SK-N-SH (cell line): ENCODE measurements around the gene SPDYA. TPM values are rescaled to one million over a fixed set of nuclear protein-coding genes. Genes with fewer than 3 reads are reported as not detected.

Experiments used
- CTCF ChIA-PET: fragments of 300-600, 350-600 bp; formaldehyde crosslinking; extraction: SDS; loops from one replicate; lab custom pipeline; 2021; lab: Yijun Ruan, JAX
- POLR2A ChIA-PET: fragments of 350-600 bp; sonication (Branson Sonifier 250); formaldehyde crosslinking; extraction: SDS; loops from one replicate; lab custom pipeline; 2020; ENCODE audit warnings: antibody characterized with exemption, inconsistent platforms; lab: Yijun Ruan, JAX
- DNase-seq: peaks from one replicate; pipeline ENCODE4 v3.0.0; 2012
- H2AFZ ChIP-seq: fragments of 200-600 bp; sonication (generic); 2 replicates; pipeline ENCODE4 v1.8.1; 2016; ENCODE audit warnings: antibody characterized with exemption, mild to moderate bottlenecking, low read depth
- H3F3A ChIP-seq: fragments of 200-600 bp; sonication (generic); replicated peaks from 2 replicates; pipeline ENCODE3; 2016; ENCODE audit warnings: antibody characterized with exemption, mild to moderate bottlenecking; ENCODE audit not compliant: insufficient read depth
- H3K27ac ChIP-seq, 2 experiments: fragments of 200-500 bp in 1 of 2; fragments of 200-600 bp in 1 of 2; sonication (Bioruptor generic) in 1 of 2; sonication (generic), shearing (Covaris generic) in 1 of 2; 2 replicates each; pipeline versions ENCODE4 v1.5.1 to v1.6.1; 2014 to 2016; ENCODE audit warnings: low read depth in 2 of 2, inconsistent platforms in 1 of 2, low read length in 1 of 2, mild to moderate bottlenecking in 1 of 2, mixed read lengths in 1 of 2
- H3K27me3 ChIP-seq: fragments of 200-600 bp; sonication (generic), shearing (Covaris generic); 2 replicates; pipeline ENCODE4 v1.6.1; 2016; ENCODE audit warnings: mixed run types; ENCODE audit not compliant: insufficient read depth
- H3K36me3 ChIP-seq, 2 experiments: fragments of 200-500 bp in 1 of 2; fragments of 200-600 bp in 1 of 2; sonication (Bioruptor generic) in 1 of 2; sonication (generic) in 1 of 2; replicated peaks in 1 of 2; 2 replicates each; pipeline versions ENCODE3 to v1.5.1; 2014 to 2016; ENCODE audit warnings: low read length in 1 of 2, mild to moderate bottlenecking in 1 of 2; ENCODE audit not compliant: insufficient read depth in 2 of 2, control insufficient read depth in 1 of 2
- H3K4me1 ChIP-seq, 2 experiments: fragments of 200-500 bp in 1 of 2; fragments of 200-600 bp in 1 of 2; sonication (Bioruptor generic) in 1 of 2; sonication (generic), shearing (Covaris generic) in 1 of 2; 2 replicates each; pipeline versions ENCODE4 v1.5.1 to v1.6.1; 2014 to 2016; ENCODE audit warnings: low read depth in 1 of 2, low read length in 1 of 2, mixed run types in 1 of 2; ENCODE audit not compliant: insufficient read depth in 2 of 2, control insufficient read depth in 1 of 2
- H3K4me2 ChIP-seq: fragments of 200-600 bp; sonication (generic), shearing (Covaris generic); 2 replicates; pipeline ENCODE4 v1.6.1; 2017; ENCODE audit warnings: mixed run types
- H3K4me3 ChIP-seq, 2 experiments: fragments of 200-500 bp in 1 of 2; fragments of 200-600 bp in 1 of 2; sonication (Bioruptor generic) in 1 of 2; sonication (generic), shearing (Covaris generic) in 1 of 2; 2 replicates each; pipeline versions ENCODE4 v1.5.1 to v1.8.1; 2014 to 2016; ENCODE audit warnings: low read depth in 2 of 2, inconsistent platforms in 1 of 2, low read length in 1 of 2, mild to moderate bottlenecking in 1 of 2, mixed read lengths in 1 of 2, moderate library complexity in 1 of 2
- H3K79me2 ChIP-seq: fragments of 200-600 bp; sonication (generic); 2 replicates; pipeline ENCODE4 v1.8.1; 2017; ENCODE audit warnings: mild to moderate bottlenecking; ENCODE audit not compliant: insufficient read depth
- H3K9ac ChIP-seq: fragments of 200-600 bp; sonication (generic); 2 replicates; pipeline ENCODE4 v1.6.1; 2017; ENCODE audit warnings: mixed run types
- H3K9me2 ChIP-seq: fragments of 200-600 bp; sonication (generic); 2 replicates; pipeline ENCODE4 v1.6.1; 2017; ENCODE audit warnings: mixed run types
- H3K9me3 ChIP-seq: fragments of 200-600 bp; sonication (generic); 2 replicates; pipeline ENCODE4 v1.6.1; 2017; ENCODE audit warnings: mixed run types, mild to moderate bottlenecking, moderate library complexity
- H4K20me1 ChIP-seq: fragments of 200-600 bp; sonication (generic); 2 replicates; pipeline ENCODE4 v1.6.1; 2017; ENCODE audit warnings: mild to moderate bottlenecking, mixed run types; ENCODE audit not compliant: insufficient read depth
- CTCF ChIP-seq: fragments of 200-600 bp; sonication (generic); IDR thresholded peaks from 2 replicates; pipeline ENCODE4 v1.6.1; 2017; ENCODE audit warnings: antibody characterized with exemption, mild to moderate bottlenecking, moderate library complexity
- EP300 ChIP-seq, 2 experiments: IDR thresholded peaks; 2 replicates each; pipeline versions ENCODE4 v1.4.0 to v1.6.1; 2012; ENCODE audit warnings: borderline replicate concordance in 1 of 2, low read depth in 1 of 2, low read length in 1 of 2
- FOSL2 ChIP-seq: IDR thresholded peaks from 2 replicates; pipeline ENCODE4 v1.4.0; 2012; ENCODE audit warnings: low read depth, mild to moderate bottlenecking, moderate library complexity, borderline replicate concordance
- MXI1 ChIP-seq: IDR thresholded peaks from 2 replicates; pipeline ENCODE4 v1.6.1; 2012; ENCODE audit warnings: mild to moderate bottlenecking, low read depth, low read length, improper control_type of control experiment
- NFIC ChIP-seq: IDR thresholded peaks from 2 replicates; pipeline ENCODE4 v1.4.0; 2012; ENCODE audit warnings: borderline replicate concordance
- PBX3 ChIP-seq: IDR thresholded peaks from 2 replicates; pipeline ENCODE4; 2012
- POLR2AphosphoS5 ChIP-seq: IDR thresholded peaks from 2 replicates; pipeline ENCODE4 v1.6.1; 2012; ENCODE audit warnings: low read depth, low read length
- RAD21 ChIP-seq: IDR thresholded peaks from 2 replicates; pipeline ENCODE4 v1.6.1; 2012; ENCODE audit warnings: mild to moderate bottlenecking, low read length
- REST ChIP-seq: IDR thresholded peaks from 2 replicates; pipeline ENCODE4 v1.6.1; 2012; ENCODE audit warnings: mild to moderate bottlenecking, low read depth, low read length, moderate library complexity
- RFX5 ChIP-seq: IDR thresholded peaks from 2 replicates; pipeline ENCODE4 v1.6.1; 2012; ENCODE audit warnings: mild to moderate bottlenecking, improper control_type of control experiment, low read length
- SIN3A ChIP-seq: IDR thresholded peaks from 2 replicates; pipeline ENCODE4 v1.6.1; 2012; ENCODE audit warnings: low read depth, mild to moderate bottlenecking, low read length, moderate library complexity, borderline replicate concordance
- SMC3 ChIP-seq: IDR thresholded peaks from 2 replicates; pipeline ENCODE4 v1.6.1; 2012; ENCODE audit warnings: low read depth, low read length, improper control_type of control experiment
- TAF1 ChIP-seq: IDR thresholded peaks from 2 replicates; pipeline ENCODE4 v1.6.1; 2012; ENCODE audit warnings: low read depth, mild to moderate bottlenecking, low read length, moderate library complexity, borderline replicate concordance
- TCF12 ChIP-seq: IDR thresholded peaks from 2 replicates; pipeline ENCODE4 v1.4.0; 2012
- USF1 ChIP-seq: IDR thresholded peaks from 2 replicates; pipeline ENCODE4 v1.4.0; 2012; ENCODE audit warnings: low read depth, borderline replicate concordance
- WGBS: methylation state at CpG from one replicate; pipeline ENCODE4 v1.1.6; 2017; ENCODE audit warnings: low lambda C conversion rate; 5-methylcytosine and 5-hydroxymethylcytosine counted together
- polyA plus RNA-seq, 3 experiments: library from polyadenylated mRNA; depleted of rRNA; stranded (reverse); fragments of >200 nt; gene quantifications; 2 replicates each; pipeline ENCODE4 v1.2.3, GENCODE V29; 2012

SPDYA gene
- polyA plus RNA-seq, 1 of the 3 experiments (the other 2 are of a cell fraction): not detected

- Histone ChIP-seq H3K4me3 (no peak overlapping the region), H3K4me2 (no peak overlapping the region), H3K27ac (peak overlapping the region in 1 of 2 experiments; percentile 4; a peak in 1 of 4 replicates), H4K20me1 (peaks cover 35% of the 10 kb centered on the region), H3K4me1 (no peaks in the 10 kb centered on the region), H3F3A (peaks cover 5% of the 10 kb centered on the region), H3K36me3 (peaks cover 68% of the 10 kb centered on the region in 2 experiments), H3K9ac (no peak overlapping the region), H2AFZ (no peak overlapping the region), H3K27me3 (no peaks in the 10 kb centered on the region), H3K79me2 (peaks cover 70% of the 10 kb centered on the region), H3K9me2 (no peaks in the 10 kb centered on the region), H3K9me3 (no peaks in the 10 kb centered on the region)
- ChIA-PET CTCF (interaction anchor here (1.2 to 1.9 kb wide), 2 partner anchors 51 to 185 kb away, joined by 3 to 9 read pairs; no protein-coding TSS in a partner anchor), POLR2A (no interaction called here)
- TF ChIP-seq TCF12: no peak
- TF ChIP-seq TAF1: no peak
- no peak for TF ChIP-seq FOSL2
- TF ChIP-seq PBX3: no peak
- TF ChIP-seq CTCF: no peak
- no peak for TF ChIP-seq REST
- no peak for TF ChIP-seq RAD21
- no peak for TF ChIP-seq MXI1
- no peak for TF ChIP-seq NFIC
- DNase-seq: no peak
- WGBS: 96% methylated on average over 2 of the region's 2 CpGs
These were observed 31.6 kb upstream of the SPDYA start for GRCh38 chr2:28779001-28779400.

GRCh38 chr2:28780496-28780895, 30.1 kb upstream of the SPDYA start:
- Histone ChIP-seq H4K20me1 (peaks cover 20% of the 10 kb centered on the region), H3K9me3 (no peaks in the 10 kb centered on the region), H3K4me1 (no peaks in the 10 kb centered on the region), H3K4me3 (no peak overlapping the region)
- 91% methylated on average over 2 of the region's 2 CpGs for WGBS
- DNase-seq: no peak
- TF ChIP-seq SIN3A: no peak
- TF ChIP-seq PBX3: no peak
- TF ChIP-seq CTCF: no peak
- no peak for TF ChIP-seq TAF1
- no peak for TF ChIP-seq SMC3
- TF ChIP-seq NFIC: no peak
- no peak for TF ChIP-seq RFX5
- no peak for TF ChIP-seq USF1
- no peak for TF ChIP-seq POLR2AphosphoS5
- no peak for TF ChIP-seq EP300 (IDR thresholded peaks at IDR 0.05; ENCODE audit: borderline replicate concordance in 1 of 2, low read depth in 1 of 2, low read length in 1 of 2)
- TF ChIP-seq MXI1: no peak
- TF ChIP-seq, all 33 proteins: peak for 0
- Histone ChIP-seq H3K9ac (no peak overlapping the region), H3F3A (peaks cover 5% of the 10 kb centered on the region), H3K4me2 (no peak overlapping the region), H3K27me3 (no peaks in the 10 kb centered on the region), H2AFZ (no peak overlapping the region), H3K9me2 (no peaks in the 10 kb centered on the region), H3K79me2 (peaks cover 55% of the 10 kb centered on the region), H3K27ac (no peak overlapping the region), H3K36me3 (peaks cover 73 to 77% of the 10 kb centered on the region in 2 experiments)
- CTCF ChIA-PET: interaction anchor here (1.3 to 1.9 kb wide), 2 partner anchors 10 to 186 kb away, joined by 3 to 9 read pairs; no protein-coding TSS in a partner anchor
- POLR2A ChIA-PET: no interaction called here
